ENCODE data around the gene CENPH.

CENPH gene

DNA sequence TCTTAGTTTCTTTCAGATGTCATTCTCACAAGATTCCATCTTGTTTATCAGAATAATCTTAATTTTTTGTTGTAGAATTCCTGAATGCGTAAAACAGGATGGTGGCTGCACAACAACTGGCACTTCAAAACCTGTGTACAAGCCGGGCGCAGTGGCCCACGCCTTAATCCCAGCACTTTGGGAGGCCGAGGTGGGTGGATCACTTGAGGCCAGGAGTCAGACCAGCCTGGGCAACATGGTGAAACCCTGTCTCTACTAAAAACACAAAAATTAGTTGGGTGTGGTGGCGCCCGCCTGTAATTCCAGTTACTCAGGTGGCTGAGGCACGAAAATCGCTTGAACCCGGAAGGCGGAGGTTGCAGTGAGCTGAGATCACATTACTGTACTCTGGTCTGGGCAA is 32.9 kb upstream of the CENPH start:
- Histone ChIP-seq H3K27ac (replicated peaks) (no peak overlapping the region), H3K27me3 (ENCODE audit: insufficient read depth, poor library complexity, severe bottlenecking) (no peaks in the 10 kb centered on the region), H3K4me3 (replicated peaks; ENCODE audit: insufficient read depth, low read length) (no peak overlapping the region)
- no peak for DNase-seq (ENCODE audit: low read depth in 1 of 2, low spot score in 1 of 2)
- TF ChIP-seq SPI1 (IDR thresholded peaks at IDR 0.05; ENCODE audit: borderline replicate concordance, low read depth) (no peak), POLR2AphosphoS5 (IDR thresholded peaks at IDR 0.05; ENCODE audit: low read depth) (no peak), CTCF (IDR thresholded peaks at IDR 0.05; ENCODE audit: insufficient read depth, low read length) (no peak), REST (IDR thresholded peaks at IDR 0.05; ENCODE audit: insufficient replicate concordance, low read depth) (no peak), GABPA (IDR thresholded peaks at IDR 0.05; ENCODE audit: low read depth) (no peak)

- Histone ChIP-seq H3K27me3 (ENCODE audit: insufficient read depth, poor library complexity, severe bottlenecking) (no peaks in the 10 kb centered on the region), H3K4me3 (replicated peaks; ENCODE audit: insufficient read depth, low read length) (no peak overlapping the region), H3K27ac (replicated peaks) (no peak overlapping the region)
- DNase-seq (ENCODE audit: low read depth in 1 of 2, low spot score in 1 of 2) = no peak
- TF ChIP-seq GABPA (IDR thresholded peaks at IDR 0.05; ENCODE audit: low read depth) = no peak
- no peak for TF ChIP-seq POLR2AphosphoS5 (IDR thresholded peaks at IDR 0.05; ENCODE audit: low read depth)
- TF ChIP-seq SPI1 (IDR thresholded peaks at IDR 0.05; ENCODE audit: borderline replicate concordance, low read depth) = no peak
- TF ChIP-seq CTCF (IDR thresholded peaks at IDR 0.05; ENCODE audit: insufficient read depth, low read length) = no peak
- TF ChIP-seq REST (IDR thresholded peaks at IDR 0.05; ENCODE audit: insufficient replicate concordance, low read depth) = no peak
Observed at GRCh38 chr5:69158039-69158438, 31.3 kb upstream of the CENPH start.

DNA sequence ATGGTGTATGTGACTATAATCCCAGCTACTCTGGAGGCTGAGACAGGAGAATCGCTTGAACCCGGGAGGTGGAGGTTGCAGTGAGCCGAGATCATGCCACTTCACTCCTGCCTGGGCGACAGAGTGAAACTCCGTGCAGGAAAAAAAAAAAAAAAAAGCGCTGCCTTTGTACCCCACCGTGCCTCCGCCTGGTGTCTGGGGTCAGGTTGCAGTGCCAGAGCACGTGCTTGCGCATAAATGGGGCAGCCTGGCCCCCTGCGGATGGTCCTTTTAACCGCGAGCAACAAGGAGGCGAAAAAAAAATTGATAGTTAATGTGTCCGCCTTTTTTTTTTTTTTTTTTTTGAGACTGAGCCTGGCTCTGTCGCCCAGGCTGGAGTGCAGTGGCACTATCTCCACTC is 28.7 kb upstream of the CENPH start:
- no peak for DNase-seq (ENCODE audit: low read depth in 1 of 2, low spot score in 1 of 2)
- TF ChIP-seq GABPA (IDR thresholded peaks at IDR 0.05; ENCODE audit: low read depth) (no peak), CTCF (IDR thresholded peaks at IDR 0.05; ENCODE audit: insufficient read depth, low read length) (no peak), REST (IDR thresholded peaks at IDR 0.05; ENCODE audit: insufficient replicate concordance, low read depth) (no peak)
- no peak overlapping the region for H3K27ac ChIP-seq (replicated peaks)
- H3K4me3 ChIP-seq (replicated peaks; ENCODE audit: insufficient read depth, low read length) = no peak overlapping the region
- no peaks in the 10 kb centered on the region for H3K27me3 ChIP-seq (ENCODE audit: insufficient read depth, poor library complexity, severe bottlenecking)
